Esophagus squamous epithelium (tissue), 4 donors: ENCODE results near the gene ZSCAN21.

ENCODE experiments used
- POLR2A ChIP-seq, 4 donors: fragments of 450-650 bp; IDR thresholded peaks; one replicate each; pipeline ENCODE4 v1.6.1; 2017; ENCODE audit warnings: antibody characterized with exemption in 4 of 4, mild to moderate bottlenecking in 4 of 4, moderate library complexity in 3 of 4
- TF ChIP-seq, protein P1 (sequence below), 6 experiments: fragments of 450-650 bp in 4 of 6; fragments of 200-600 bp in 2 of 6; sonication (generic) in 2 of 6; IDR thresholded peaks; one replicate each; pipeline ENCODE4 v1.5.1; 2016 to 2019; ENCODE audit warnings: antibody characterized with exemption in 6 of 6, mild to moderate bottlenecking in 4 of 6, moderate library complexity in 4 of 6

DNA sequence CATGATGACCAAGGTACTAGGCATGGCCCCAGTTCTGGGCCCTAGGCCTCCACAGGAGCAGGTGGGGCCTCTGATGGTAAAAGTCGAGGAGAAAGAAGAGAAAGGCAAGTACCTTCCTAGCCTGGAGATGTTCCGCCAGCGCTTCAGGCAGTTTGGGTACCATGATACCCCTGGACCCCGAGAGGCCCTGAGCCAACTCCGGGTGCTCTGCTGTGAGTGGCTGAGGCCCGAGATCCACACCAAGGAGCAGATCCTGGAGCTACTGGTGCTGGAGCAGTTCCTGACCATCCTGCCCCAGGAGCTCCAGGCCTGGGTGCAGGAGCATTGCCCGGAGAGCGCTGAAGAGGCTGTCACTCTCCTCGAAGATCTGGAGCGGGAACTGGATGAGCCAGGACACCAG is 7.4 kb downstream of the ZSCAN21 start:
- TF ChIP-seq, protein P1, sequence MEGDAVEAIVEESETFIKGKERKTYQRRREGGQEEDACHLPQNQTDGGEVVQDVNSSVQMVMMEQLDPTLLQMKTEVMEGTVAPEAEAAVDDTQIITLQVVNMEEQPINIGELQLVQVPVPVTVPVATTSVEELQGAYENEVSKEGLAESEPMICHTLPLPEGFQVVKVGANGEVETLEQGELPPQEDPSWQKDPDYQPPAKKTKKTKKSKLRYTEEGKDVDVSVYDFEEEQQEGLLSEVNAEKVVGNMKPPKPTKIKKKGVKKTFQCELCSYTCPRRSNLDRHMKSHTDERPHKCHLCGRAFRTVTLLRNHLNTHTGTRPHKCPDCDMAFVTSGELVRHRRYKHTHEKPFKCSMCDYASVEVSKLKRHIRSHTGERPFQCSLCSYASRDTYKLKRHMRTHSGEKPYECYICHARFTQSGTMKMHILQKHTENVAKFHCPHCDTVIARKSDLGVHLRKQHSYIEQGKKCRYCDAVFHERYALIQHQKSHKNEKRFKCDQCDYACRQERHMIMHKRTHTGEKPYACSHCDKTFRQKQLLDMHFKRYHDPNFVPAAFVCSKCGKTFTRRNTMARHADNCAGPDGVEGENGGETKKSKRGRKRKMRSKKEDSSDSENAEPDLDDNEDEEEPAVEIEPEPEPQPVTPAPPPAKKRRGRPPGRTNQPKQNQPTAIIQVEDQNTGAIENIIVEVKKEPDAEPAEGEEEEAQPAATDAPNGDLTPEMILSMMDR (IDR thresholded peaks at IDR 0.05): no peak
- no peak for TF ChIP-seq POLR2A (IDR thresholded peaks at IDR 0.05)
